H54 (cell line): Measurements from ENCODE around the gene CRYBA4.
A peak's percentile ranks its signal among the peaks of the same experiment; 100 is the strongest.

Experiments
- DNase-seq: peaks from one replicate; pipeline ENCODE4 v3.0.0; 2011; ENCODE audit warnings: low spot score, mixed read lengths; ENCODE audit not compliant: insufficient read length
- FAIRE-seq: peaks from 3 replicates; lab custom pipeline; 2011; peaks lifted over from hg19 to GRCh38; lab: Jason Lieb, UNC
- POLR2A ChIP-seq: IDR thresholded peaks from 2 replicates; pipeline ENCODE4 v1.6.1; 2011; ENCODE audit warnings: low read depth, mild to moderate bottlenecking, low read length

CRYBA4 gene

DNA sequence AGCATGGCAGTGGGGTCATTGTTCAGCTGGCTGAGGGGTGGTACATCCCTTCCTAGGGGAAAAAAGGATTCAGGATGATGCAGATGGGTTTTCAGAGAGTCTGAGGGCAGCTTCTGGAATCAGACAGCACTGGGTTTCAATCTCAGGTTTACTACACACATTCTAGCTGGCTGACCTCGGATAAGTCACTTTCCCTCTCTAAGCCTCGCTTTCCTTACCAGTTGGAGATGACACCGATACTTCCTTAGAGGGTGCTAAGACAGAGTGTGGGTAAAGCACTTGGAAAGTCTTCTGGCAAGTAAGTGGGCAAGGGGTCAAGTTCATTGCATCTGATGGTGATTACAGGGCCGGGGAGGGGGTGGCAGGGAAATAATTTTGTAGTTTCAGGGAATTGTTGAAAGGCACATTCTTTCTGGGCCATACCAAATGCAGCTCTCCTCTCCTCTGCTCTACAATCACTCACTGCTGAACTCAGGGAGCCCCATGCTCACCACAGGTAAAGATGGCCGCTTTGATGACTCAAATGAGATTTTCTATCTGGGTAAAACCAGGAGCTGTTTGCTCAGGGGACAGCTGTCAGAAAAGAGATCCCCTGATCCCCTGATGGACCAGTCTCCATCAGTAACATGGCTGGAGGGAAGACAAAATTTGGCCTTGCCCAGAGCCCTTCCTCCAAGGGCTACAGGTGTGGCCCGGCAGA, 29.1 kb downstream of the CRYBA4 start:
- DNase-seq (no peak), FAIRE-seq (no peak)
- no peak for TF ChIP-seq POLR2A

DNA sequence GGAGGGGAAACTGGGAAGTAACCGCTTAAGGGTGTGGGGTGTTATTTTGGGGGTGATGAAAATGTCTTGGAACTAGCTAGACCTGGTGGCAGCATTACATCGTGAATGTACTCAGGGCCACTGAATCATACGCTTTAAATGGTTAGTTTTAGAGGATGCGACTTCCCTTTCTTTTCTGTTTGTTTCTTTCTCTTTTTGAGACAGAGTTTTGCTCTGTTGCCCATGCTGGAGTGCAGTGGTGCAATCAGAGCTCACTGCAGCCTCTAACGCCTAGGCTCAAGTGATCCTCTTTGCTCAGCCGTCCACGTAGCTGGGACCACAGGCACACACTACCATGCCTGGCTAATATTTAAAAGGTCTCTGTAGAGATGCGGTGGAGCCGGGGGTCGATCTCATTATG, 30.1 kb downstream of the CRYBA4 start:
- FAIRE-seq (no peak), DNase-seq (no peak)
- TF ChIP-seq POLR2A, result no peak

DNA sequence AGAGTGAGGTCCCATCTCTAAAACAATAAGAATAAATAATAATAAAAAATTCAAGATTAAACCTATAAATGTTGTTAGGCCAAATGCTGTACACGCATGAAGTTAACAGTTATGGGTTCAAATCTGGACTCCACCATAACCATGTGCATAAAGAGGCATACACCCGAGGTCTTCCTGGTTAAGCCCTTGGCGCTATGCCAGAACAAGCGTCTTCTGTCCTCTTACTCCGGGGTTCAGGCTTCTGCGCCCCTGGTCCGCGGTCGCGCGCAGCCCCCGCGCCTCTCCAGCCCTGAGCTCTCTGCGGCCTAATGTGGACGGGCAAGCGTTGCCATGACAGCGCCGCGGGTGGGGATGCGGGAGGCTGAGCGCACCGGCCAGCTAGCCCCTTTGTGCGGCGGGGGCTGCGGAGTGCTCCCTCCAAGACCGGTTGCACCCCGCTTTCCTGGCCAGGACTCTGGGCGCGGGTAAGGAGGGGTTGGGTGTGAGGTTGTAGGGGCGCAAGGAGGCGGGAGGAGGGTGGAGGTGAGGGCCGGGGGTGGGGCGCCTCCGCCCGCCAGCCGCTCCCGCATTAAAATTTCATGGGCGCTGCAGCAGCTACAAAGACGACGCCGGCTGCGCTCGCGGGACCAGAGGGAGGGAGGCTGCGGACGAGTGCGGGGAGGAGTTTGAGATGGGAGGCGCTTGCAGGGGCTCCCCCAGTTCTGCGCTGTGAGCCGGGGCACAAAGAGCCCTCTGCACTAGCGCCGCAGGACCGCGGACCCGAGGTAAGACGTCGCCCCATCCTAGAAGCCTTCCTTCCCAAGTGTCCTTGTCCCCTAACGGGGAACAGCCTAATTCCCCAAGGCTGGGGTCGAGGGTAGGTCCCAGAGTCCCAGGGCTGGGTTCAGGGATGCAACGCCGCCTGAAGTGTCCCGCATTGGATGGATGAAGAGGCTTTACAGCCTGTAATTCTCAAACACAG, 35.4 kb downstream of the CRYBA4 start, which contains the start of gene MIAT:
Gene MIAT (plus strand): TSS at position 698 of the 961 bp plus-strand sequence.
- DNase-seq, result no peak
- no peak for TF ChIP-seq POLR2A
- no peak for FAIRE-seq

DNA sequence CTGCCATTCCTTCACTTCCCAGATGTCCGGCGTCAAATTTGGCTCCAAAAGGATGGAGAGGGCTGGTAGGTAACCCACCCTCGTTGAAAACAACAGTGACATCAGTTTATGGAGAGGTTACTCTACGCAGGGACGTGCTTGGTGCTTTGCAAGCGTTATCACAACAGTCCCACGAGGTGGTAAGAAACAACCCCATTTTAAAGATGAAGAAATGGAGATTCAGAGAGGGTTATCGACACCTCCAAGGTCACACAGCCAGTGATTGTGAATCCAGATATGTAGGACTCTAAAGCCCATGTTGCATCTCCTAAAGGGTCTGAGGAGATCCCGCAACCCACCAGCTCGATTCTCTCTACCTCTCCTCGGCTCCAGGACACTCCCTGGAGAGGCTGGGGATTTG, 36.4 kb downstream of the CRYBA4 start:
- FAIRE-seq, result no peak
- no peak for TF ChIP-seq POLR2A
- no peak for DNase-seq

DNA sequence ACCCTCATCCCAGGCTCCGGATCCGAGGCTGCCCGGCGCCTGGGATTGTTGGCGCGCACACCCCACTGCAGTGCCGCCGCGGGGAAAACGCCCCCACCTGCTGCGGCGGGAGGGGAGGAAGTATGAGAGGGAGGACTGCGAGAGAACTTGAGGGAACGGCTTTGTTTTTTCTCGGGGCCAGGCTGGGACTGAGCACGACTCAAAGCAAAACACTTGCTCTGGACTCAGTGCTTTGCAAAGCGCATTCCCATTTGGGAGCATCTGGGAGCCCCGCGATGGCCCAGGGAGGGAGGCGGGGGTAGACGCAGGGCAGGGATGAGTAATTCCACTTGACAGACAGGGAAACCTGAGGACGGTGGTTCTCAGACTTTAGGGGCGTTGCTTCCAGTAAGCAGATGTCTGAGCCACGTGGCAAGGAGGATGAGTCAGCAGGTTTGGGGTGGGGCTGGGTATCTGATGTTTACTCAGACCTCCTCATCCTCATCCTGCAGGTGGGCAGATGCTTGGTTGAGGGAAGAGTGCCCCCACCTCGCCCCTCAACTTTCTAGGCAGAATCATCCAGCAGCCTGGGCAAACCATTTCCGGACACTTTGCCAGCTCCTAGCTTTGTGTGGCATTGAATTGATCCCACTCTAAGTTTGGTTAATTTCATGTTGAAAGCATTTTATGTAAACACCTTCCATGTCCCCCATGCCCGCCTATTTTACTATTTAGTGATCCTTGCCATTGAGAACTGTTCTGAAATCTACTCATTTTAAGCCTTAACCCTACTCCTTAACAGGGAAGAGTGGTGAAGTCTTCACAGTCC, 37.1 kb downstream of the CRYBA4 start:
- no peak for TF ChIP-seq POLR2A
- peak; percentile 75 for DNase-seq
- peak; percentile 82 for FAIRE-seq

DNA sequence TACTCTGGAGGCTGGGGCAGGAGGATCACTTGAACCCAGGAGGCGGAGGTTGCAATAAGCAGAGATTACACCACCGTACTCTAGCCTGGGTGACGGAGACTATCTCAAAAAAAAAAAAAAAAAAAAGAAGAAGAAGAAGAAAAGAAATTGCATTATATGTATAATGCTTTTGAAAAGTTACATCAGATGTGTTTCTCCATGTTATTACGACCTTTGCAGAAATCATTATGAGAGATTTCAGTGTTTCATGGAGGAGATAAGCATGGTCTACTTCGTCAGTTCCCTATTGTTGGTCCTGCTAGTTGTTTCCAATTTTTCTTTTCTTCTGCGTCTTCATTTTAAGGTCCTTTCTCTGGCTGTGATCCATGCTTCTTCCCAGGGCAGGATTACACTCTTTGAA, 38.6 kb downstream of the CRYBA4 start:
- no peak for DNase-seq
- FAIRE-seq, result no peak
- no peak for TF ChIP-seq POLR2A

DNA sequence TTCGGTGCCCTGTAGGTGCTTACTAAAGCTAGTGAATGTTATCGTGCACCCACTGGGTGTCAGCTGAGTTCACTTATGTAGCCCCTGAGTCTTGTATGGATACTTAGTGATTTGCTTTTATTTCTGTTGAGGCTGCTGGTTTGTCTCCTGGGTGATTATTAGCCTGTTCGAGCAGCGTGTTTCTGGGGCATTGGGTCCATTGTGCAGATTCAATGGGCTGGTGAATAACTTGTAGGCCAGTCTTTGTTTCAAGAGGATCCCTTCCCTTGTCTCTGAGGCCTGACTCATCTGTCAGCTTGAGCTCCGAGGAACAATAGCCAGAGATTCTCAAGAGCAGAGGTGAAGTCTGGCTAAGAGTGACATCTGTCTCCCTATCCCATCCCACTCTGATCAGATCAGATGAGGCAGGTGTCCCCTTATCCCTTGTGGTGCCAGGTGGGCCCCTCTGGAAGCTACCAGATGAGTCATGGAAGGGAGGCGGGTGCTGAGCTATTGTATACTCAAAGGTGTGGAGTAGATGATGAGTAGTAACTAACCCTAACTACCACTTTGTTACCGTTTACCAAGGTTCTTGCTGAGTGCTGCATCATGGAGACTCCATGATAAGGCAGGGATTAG, 39.3 kb downstream of the CRYBA4 start:
- FAIRE-seq (no peak), DNase-seq (no peak)
- TF ChIP-seq POLR2A, result no peak

DNA sequence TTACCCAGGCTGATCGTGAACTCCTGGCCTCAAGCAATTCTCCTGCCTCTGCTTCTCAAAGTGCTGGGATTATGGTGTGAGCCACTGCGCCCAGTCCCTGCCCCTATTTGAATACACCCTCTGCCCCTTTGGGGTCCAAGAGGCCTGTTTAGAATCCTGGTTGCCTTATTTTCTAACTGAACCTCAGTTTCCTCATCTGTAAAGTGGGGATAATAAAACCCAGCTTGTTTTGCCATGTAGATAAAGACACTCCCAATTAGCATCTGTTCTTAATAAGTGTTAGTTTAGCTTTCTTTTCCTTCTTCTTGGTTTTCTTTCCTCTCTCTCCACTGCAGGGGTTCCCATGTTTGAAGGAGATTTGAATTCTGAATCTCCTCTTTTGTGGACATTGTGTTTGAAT, 40.4 kb downstream of the CRYBA4 start:
- no peak for TF ChIP-seq POLR2A
- no peak for FAIRE-seq
- DNase-seq, result no peak

DNA sequence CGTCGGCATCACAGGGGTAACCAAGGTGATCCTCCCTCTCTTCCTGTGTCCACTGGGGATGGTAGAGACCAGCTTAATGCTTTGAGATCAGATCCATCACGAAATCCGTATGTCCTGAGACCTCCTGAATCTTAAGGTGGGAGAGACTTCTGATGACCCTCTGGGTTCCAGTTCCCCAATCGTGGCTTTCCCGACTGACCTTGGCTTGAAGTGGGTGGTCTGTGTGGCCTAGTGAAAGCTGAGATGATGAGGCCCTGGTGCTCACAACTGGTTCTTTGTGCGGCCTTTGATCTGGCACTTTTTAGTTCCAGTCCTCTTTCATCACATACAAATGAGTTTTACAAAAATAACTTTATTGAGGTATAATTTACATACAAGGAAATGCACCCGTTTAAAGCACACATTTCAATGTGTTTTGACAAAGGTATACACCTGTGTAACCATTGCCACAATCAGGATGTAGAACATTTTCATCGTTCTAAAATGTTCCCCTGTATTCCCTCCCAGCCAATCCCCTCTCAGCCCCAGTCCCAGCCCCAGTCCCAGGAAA, 41.7 kb downstream of the CRYBA4 start:
- DNase-seq (no peak), FAIRE-seq (no peak)
- TF ChIP-seq POLR2A, result no peak

DNA sequence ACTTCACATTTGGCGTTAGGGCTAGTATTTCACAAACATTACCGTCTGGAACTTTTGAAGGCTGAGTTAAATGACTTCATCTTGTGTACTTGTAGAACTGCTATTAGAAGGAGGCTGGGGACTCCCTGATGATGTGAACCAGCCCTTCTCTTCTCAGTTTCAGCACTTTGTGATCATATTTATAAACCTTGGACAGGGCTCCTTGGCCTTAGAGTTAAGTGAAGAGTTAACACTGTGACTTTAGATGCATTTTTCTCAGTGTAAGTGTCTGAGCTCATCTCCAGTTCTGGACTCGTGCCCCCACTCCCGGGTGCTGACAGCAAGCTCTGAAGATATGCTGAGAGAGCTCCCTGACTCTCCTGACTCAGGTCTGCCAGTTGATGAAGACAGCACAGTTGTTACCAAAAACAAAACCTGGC, 44.1 kb downstream of the CRYBA4 start:
- no peak for TF ChIP-seq POLR2A
- DNase-seq (no peak), FAIRE-seq (no peak)

DNA sequence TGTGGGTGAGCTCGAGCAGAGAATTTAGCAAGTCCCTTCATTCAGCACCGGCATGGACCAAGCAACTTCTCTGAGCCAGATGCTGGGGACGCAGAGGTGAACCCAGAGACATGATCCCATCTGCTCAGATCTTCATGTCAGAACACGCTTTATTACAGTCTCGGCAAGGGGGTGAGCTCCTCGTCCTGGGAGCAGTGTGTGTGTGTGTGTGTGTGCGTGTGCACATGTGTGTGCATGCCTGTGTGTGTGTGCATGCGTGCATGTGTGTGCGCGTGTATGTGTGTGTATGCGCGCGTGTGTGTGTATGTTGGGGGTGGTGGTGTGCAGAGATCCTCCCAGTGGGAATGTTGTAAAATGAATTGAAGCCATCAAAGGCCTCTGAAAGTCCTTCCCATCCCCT, 45.4 kb downstream of the CRYBA4 start:
- FAIRE-seq, result no peak
- no peak for DNase-seq
- no peak for TF ChIP-seq POLR2A

DNA sequence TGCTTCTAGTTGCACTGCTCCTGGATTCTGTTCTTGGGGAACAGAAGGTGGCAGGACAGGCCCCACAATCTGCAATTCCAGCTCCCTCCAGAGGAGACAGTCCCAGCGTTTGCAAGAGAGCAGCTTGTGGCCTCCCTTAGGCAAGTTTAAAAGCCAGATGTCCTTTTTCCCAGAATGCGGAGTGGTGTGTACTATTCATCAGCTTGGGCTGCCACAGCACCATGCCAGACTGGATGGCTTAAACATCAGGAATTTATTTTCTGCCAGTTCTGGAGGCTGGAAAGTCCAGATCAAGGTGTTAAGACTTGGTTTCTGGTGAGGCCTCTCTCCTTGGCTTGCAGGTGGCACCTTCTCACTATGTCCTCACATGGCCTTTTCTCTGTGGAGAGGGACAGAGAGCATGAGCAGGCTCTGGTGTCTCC, 47.3 kb downstream of the CRYBA4 start:
- DNase-seq (no peak), FAIRE-seq (no peak)
- no peak for TF ChIP-seq POLR2A

DNA sequence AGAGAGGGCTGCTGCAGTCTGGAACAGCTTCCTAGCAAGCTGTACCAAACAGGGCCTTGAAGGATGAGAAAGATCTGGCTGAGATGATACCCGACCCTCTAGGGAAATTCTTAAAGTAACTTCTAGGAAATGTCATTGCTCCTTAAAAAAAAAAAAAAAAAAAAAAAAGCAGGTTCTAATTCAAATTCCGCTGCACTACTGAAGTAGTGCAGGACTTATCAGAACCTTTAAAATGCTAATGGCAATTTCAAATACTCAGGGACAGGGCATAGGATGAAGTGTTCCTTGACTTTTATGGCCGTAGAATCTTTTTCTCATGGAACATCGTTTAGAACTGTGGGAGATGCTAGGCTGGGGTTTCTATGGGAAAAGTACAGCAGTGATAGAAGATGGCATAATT, 48.7 kb downstream of the CRYBA4 start:
- DNase-seq, result no peak
- FAIRE-seq, result no peak

More for the DNA sequence above, 48.7 kb downstream of the CRYBA4 start:
- no peak for TF ChIP-seq POLR2A
